NOMO-1 treated with DMSO at 0.1 percent for 48 hours (cell line): Measurements from ENCODE around the gene OR10X1.

Experiments used
- DNase-seq: peaks from one replicate; lab custom pipeline; 2025; ENCODE audit not compliant: unreplicated experiment; lab: John Stamatoyannopoulos, UW

OR10X1 gene, protein sequence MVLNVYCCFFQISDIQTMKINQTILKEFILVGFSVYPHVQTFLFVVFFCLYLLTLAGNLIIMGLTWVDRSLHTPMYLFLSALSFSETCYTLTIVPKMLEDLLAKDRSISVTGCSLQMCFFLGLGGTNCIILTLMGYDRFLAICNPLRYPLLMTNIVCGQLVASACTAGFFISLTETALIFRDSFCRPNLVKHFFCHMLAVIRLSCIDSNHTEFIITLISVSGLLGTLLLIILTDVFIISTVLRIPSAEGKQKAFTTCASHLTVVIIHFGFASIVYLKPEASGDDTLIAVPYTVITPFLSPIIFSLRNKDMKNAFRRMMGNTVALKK

DNA sequence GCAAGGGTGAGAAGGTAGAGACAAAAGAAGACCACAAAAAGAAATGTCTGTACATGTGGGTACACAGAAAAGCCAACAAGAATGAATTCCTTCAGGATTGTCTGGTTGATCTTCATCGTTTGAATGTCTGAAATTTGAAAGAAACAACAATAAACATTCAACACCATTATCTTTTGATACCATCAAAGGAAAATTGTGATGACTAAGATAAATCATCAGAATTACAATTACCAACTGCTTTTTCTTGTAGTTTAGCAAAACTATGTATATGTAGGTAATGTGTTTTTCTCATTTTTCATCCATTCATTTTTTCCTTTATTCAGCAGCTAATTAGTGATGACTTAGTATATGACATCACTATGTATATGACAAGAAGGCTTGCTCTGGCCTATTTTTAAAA, at the start of gene OR10X1:
TSS of gene OR10X1 (minus strand) at position 167 of the 400 bp plus-strand sequence. CDS start at position 167, 0 bp downstream.
- no peak for DNase-seq

DNA sequence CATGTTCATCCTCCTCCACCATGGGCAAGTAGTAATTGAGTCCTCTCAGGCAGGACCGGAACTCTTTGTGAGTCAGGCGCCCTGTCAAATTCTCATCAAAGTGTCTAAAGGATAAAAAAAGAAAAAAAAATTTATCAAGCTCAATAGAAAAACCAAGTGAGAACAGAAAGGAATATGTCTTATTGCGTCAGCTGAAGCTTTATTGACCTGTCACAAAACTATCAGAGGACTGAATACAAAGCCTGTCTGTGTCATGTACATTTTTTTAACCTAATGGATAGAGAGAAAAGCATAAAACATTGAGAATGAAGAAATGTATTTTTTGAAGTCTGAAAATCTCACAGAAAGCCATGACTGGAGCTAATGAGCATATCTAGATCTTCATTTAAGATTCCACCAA, 34.1 kb upstream of the OR10X1 start:
- no peak for DNase-seq

DNA sequence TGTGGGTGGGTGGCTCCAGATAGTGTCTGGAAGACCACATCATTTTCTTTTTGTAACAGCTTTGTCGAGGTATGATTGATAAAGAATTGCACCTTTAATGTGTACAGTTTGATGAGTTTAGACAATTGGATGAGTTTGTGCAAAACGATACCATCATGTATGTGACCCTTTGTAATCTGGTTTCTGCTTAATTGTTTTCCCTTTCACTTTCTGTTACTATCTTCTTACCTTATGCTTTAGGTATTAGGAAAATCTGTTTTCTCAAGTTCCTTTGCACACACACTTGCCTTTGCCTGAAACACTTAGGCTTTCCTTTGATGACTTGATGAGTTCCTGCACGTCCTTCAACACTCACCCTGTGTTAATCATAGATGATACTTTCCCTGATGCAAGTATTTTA, 32.2 kb upstream of the OR10X1 start:
- DNase-seq, result no peak

DNA sequence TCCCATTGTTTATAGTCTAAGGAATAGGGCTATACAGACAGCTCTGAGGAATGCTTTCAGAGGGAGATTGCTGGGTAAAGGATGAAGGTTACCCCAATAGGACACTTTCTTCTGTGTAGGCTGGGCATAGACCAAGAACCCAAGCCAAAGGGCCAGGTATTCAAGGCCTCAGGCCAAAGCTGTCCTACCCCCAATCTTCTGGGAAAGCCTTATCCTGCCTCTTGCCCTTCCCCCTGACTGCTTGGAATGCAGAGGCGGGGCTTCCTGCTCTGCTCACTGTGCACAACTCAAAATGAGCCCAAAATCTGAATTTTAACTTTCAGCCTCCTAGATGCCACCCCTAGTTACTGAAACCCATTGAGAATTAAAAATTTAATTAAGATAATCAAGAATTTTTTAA, 27.6 kb upstream of the OR10X1 start:
- no peak for DNase-seq

DNA sequence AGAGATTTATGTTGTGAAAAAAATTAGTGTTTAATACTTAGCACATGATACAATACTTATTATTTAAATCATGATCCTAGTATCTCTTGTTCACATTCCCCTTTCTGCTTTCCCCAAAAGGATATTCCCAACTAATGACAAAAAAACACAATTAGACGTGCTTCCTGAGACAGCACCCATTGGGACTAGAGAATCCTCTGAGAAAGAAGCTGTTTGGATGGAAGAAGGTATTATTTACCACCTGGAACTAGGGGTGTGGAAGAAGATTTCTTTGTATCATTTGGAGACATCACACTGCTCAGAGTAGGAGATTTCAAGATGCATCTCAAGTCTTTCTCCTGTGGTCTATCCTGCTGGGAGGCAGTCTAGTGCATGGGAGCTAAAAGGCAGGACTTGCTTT, 25.3 kb upstream of the OR10X1 start, which contains the start of gene OR10Z1:
TSS of gene OR10Z1 (plus strand) at position 301 of the 400 bp plus-strand sequence. CDS start 1,171 bp downstream, outside the sequence.
- no peak for DNase-seq

DNA sequence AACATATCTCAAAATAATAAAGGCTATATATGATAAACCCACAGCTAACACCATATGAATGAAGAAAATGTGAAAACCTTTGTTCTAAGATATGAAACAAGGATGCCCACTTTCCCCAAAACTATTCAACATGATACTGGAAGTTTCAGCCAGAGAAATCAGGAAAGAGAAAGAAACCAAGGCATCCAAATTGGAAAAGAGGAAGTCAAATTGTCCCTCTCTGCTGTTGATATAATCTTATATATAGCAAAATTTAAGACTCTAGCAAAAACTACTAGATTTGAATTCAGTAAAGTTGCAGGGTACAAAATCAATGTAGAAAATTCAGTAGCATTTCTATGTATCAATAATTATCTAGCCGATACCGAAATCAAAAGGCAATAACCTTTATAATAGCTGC, 21.0 kb upstream of the OR10X1 start:
- no peak for DNase-seq

DNA sequence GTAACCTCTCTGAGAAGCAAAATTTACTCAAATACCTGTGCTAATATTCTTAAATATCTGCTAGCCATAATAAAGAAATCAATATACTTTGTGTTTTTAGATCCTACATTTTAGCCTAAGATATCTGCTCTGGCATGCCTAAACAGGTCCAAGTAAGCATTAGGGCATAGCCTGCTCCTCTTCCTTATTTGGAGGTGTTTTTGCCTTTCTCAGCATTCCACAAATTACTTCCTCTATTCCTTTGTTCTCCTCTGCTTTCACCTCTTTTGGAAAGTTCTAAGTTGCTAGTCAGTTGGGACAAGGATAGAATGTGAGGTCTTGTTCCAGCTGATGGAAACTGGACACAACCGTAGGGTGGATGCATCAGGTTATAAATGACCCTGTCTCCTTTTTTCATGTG, 7.2 kb upstream of the OR10X1 start:
- DNase-seq, result no peak

DNA sequence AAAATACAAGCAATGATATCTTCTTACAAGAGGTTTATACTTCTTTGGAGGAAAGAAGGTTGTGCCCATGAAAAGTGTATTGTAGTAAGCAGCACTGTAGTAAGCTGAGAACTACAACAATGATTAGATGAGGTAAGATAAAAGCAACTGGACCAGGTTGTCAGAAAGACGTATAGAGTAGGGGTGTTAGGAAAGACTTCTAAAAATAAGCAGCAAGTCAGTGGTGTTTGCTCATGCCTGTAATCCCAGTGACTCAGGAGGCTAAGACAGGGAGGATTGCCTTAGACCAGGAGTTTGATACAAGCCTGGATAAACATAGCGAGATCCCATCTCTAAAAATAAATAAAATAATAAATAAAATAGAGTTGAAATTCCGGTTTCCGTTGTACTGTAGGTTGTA, 4.3 kb upstream of the OR10X1 start:
- no peak for DNase-seq

DNA sequence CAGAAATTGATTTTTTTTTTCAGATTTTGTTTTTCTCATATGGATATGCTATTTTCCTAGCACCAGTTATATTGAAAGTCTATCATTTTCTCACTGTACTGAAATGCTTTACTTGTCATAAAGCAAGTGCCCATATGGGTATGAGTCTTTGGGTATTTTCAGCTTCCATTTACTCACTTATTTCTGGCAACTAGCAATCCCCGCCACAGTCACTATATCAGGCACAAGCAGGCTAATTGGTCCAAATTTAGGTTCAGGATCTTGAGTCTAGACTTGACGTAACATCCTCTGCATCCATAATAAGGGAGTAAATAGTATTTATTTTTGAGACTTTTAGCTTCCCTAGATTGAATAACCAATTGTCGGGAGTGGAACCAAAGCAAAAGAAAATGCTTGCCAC, 2.1 kb downstream of the OR10X1 start:
- no peak for DNase-seq

DNA sequence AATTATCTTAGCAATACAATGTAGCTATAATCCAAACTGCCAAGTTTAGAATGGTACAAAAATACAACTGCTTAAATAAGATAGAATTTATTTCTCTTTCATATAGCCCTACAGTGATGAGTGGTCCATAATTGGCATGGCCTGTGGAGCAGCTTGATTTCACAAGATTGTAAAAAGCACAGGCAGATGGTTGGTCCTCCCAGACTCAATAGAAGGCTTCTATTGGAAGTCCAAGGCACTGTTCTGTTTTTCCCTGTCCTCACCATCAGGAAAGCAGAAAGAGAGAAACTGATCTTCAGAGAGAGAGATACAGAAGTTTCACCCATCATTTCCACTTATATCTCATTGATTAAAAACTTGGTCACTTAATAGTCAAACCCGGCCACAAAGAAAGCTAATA, 7.5 kb downstream of the OR10X1 start:
- DNase-seq, result no peak

DNA sequence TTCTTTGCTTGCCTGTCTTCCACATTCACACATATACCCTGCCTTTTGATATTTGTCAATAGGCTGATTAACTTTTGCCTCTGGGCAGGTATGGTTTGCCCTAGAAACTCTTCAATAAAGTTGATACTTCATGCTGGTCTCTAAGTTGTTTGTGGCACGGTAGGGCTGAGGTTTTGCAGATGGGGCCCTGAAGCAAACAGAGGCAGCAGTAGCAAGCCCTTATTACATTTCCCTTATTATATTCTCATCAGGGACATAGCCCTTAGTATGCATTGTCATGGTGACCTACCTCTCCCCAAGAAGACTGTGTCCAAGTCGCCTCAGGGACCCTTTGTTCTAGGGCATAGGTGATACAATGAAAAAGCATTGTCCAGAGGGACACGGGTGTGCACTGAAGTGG, 9.2 kb downstream of the OR10X1 start, which contains the start of gene OR6P1:
TSS of gene OR6P1 (minus strand) at position 101 of the 400 bp plus-strand sequence. CDS start 6,976 bp downstream, outside the sequence.
- DNase-seq, result no peak

DNA sequence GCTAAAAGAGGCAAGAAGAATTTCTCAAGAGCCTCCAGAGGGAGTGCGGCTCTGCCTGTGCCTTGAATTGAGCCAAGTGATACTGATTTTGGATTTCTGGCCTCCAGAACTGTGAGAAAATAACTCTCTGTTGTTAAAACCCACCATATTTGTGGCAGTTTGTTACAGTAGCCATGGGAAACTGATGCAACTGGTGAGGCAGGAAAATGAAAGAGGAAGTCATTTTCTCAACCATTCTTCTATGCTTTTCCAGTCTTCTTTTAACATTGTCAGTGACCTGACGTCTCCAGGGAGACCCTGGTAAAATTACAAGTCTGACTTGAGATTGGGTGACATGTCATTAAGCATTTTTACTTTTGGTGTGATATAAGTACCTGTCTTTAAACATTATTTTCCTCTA, 15.1 kb downstream of the OR10X1 start:
- peak; percentile 84 for DNase-seq

DNA sequence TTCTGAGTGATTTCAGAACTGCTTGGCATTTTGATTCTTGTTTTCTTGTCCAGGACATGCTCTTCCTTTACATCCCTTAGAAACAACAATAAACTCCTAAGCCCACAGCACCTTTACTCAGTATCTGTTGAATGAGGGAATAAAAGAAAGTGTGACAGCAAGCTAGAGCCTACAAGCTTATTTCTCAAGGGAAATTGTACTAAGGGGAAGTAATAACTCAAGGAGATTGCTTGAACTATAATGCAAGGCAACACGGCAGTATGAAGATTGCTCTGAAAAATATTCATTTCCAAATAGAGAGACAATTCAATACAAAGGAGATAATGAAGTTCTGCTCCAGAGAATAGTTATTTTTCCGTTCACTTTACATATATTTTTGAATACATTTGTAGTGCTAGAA, 15.8 kb downstream of the OR10X1 start:
- DNase-seq, result peak; percentile 79

DNA sequence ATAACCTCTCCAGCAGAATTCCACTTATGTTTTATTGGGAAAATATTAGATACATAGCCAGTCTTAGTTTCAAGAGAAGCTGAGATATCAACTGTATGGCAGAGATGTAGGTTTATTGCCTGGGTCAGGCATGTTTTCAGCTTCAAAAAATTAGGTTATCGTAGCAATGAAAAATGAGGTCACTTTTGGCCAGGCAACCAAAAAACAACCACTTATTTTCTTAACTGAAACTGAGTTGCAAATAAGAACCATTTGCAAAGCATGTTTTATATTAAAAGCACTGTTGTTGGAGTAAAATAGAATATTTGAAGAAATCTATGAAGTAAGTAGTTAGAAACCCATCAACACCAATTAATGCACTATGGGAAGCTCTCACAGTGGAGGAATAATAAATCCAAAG, 20.0 kb downstream of the OR10X1 start:
- DNase-seq, result no peak

DNA sequence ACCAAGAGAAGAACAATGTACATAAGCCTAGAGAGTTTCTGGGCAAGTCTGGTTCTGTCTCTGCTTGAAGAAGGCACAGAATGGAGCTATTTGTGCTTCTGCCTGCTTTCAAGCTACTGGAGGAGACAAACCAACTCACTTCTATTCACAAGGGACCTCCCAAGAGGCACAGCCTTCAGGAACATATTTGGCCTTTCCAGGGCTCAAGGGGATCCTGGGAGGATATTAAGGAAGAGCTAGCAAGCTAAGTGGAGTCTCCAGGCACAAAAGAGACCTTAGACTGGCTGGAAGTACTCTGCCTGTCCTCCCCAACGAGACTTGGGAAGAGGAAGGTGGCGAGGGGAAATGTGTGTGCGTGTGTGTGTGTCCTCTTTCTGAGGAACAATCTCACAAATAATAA, 25.3 kb downstream of the OR10X1 start, which contains the start of gene OR6Y1:
TSS of gene OR6Y1 (minus strand) at position 54 of the 400 bp plus-strand sequence. CDS start 6,300 bp downstream, outside the sequence.
- no peak for DNase-seq

DNA sequence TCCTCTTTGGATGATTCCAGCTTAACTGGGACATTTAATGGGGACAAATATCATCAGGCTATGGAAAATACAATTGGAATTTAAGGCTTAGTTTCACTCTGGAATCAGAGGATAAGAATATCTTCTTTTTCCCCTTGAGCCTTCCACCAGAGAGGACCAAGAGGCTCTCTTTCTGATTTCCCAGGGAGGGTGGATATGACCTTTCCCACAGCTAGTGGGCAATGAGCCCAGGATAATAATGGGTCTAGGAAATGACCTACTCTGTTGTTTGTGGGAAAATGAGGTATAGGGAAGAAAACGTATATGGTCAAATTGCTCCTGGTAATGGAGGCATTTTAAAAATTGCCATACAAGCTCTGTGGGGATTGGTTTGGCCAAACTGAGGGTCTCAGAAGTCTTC, 27.4 kb downstream of the OR10X1 start:
- no peak for DNase-seq

DNA sequence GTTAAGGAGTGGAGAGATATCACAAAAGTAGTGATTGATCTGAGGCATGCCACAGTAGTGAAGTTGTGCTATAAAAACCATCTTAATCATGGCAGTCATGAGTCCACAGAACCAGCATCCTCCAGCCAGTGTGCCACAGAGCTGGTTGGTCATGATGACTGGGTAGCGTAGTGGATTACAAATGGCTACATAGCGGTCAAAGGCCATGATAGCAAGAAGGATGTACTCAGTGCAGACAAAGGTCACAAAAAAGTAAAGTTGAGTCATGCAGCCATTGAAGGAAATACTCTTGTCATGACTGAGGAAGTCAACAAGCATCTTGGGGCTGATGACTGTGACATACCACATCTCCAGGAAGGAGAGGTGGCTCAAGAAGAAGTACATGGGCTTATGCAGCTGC, 32.2 kb downstream of the OR10X1 start:
- DNase-seq, result no peak

DNA sequence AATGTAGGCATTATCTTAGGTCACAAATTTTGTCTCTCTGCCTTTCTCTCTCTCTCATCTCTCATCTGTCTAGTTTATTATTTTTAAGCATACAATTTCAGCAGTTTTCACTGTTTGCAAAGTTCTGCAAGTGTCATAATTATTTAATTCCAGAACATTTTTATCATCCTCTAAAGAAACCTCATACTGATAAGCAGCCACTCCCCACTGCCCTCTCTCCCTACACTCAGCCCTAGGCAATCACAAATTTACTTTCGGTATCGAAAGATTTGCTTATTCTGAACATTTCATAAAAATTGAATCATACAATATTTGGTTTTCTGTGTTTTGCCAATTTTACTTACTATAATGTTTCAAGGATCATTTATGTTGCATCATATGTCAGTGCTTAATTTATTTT, 42.1 kb downstream of the OR10X1 start:
- DNase-seq, result no peak

DNA sequence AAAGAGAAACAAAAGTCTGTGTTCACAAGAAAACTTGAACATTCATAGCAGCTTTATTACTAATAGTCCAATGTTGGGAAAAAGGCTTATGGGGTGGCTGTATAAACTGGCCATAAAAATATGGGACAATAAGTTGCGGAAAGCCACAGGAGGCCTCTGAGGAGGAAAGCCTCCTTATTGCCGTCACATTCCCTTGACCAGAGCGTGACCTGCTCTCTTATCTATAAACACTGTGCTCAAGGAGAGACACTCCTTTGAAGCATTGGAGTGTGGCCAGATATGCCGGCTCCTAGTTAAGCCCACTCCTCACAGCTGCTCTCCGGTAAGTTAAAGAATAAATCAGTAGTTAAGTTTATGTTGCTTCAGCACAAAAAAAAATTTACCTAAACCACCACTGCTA, 45.2 kb downstream of the OR10X1 start:
- no peak for DNase-seq
